BLaER1 (cell line): ENCODE measurements around the gene VMP1.
"Not testable (repeated sequence)": the region's sequence is repeated elsewhere in the genome, so short reads cannot be mapped to it uniquely, and the experiment has no call there.

Experiments used
- H3K27ac ChIP-seq: shearing (Covaris generic); formaldehyde crosslinking; 2 replicates; pipeline ENCODE4 v1.8.1; 2022
- H3K27me3 ChIP-seq: shearing (Covaris generic); formaldehyde crosslinking; 2 replicates; pipeline ENCODE4 v1.8.1; 2022
- H3K36me3 ChIP-seq: shearing (Covaris generic); formaldehyde crosslinking; 2 replicates; pipeline ENCODE4 v1.8.1; 2022
- H3K4me1 ChIP-seq: shearing (Covaris generic); formaldehyde crosslinking; 2 replicates; pipeline ENCODE4 v1.8.1; 2022
- H3K4me2 ChIP-seq: shearing (Covaris generic); formaldehyde crosslinking; 2 replicates; pipeline ENCODE4 v1.8.1; 2022
- H3K4me3 ChIP-seq: shearing (Covaris generic); formaldehyde crosslinking; 2 replicates; pipeline ENCODE4 v1.8.1; 2022
- H3K9ac ChIP-seq: shearing (Covaris generic); formaldehyde crosslinking; 2 replicates; pipeline ENCODE4 v1.8.1; 2022
- H3K9me3 ChIP-seq: shearing (Covaris generic); formaldehyde crosslinking; 2 replicates; pipeline ENCODE4 v1.8.1; 2022
- H4K20me1 ChIP-seq: shearing (Covaris generic); formaldehyde crosslinking; 2 replicates; pipeline ENCODE4 v1.8.1; 2022
- Cebpa-rat ChIP-seq: shearing (Covaris generic); IDR thresholded peaks from 2 replicates; pipeline ENCODE4 v1.8.1; 2022

Gene VMP1

GRCh38 chr17:59751955-59752413 is 44.5 kb downstream of the VMP1 start:
- no peaks in the 10 kb centered on the region for H4K20me1 ChIP-seq
- no peak overlapping the region for H3K9ac ChIP-seq
- H3K4me3 ChIP-seq = no peak overlapping the region
- H3K36me3 ChIP-seq = peaks cover 13% of the 10 kb centered on the region; the same call in 1 of the 2 replicates
- no peak for TF ChIP-seq Cebpa-rat
- peaks cover 7% of the 10 kb centered on the region for H3K4me1 ChIP-seq
- no peaks in the 10 kb centered on the region for H3K27me3 ChIP-seq
- no peak overlapping the region for H3K27ac ChIP-seq
- H3K9me3 ChIP-seq = no peaks in the 10 kb centered on the region
- H3K4me2 ChIP-seq = no peak overlapping the region

- Histone ChIP-seq H3K36me3 (peaks cover 13% of the 10 kb centered on the region), H3K27ac (no peak overlapping the region), H3K4me2 (no peak overlapping the region), H3K4me3 (no peak overlapping the region), H3K9me3 (no peaks in the 10 kb centered on the region), H3K9ac (no peak overlapping the region), H4K20me1 (no peaks in the 10 kb centered on the region), H3K4me1 (peaks cover 7% of the 10 kb centered on the region), H3K27me3 (no peaks in the 10 kb centered on the region)
- no peak for TF ChIP-seq Cebpa-rat
Observed at GRCh38 chr17:59752446-59752845, 45.0 kb downstream of the VMP1 start.

- no peak for TF ChIP-seq Cebpa-rat
Observed at GRCh38 chr17:59752922-59753321, 45.5 kb downstream of the VMP1 start.

GRCh38 chr17:59753522-59754467 is 46.3 kb downstream of the VMP1 start:
- Histone ChIP-seq H3K9me3 (peaks cover 8% of the 10 kb centered on the region), H3K4me2 (no peak overlapping the region), H4K20me1 (no peaks in the 10 kb centered on the region), H3K4me1 (peaks cover 7% of the 10 kb centered on the region), H3K27ac (no peak overlapping the region), H3K4me3 (no peak overlapping the region), H3K27me3 (no peaks in the 10 kb centered on the region), H3K36me3 (peaks cover 27% of the 10 kb centered on the region), H3K9ac (no peak overlapping the region)
- no peak for TF ChIP-seq Cebpa-rat

More at GRCh38 chr17:59752922-59753321, 45.5 kb downstream of the VMP1 start:
- peaks cover 7% of the 10 kb centered on the region for H3K4me1 ChIP-seq
- peaks cover 18% of the 10 kb centered on the region for H3K36me3 ChIP-seq
- H3K9ac ChIP-seq = no peak overlapping the region
- H3K27ac ChIP-seq = no peak overlapping the region
- H3K4me3 ChIP-seq = no peak overlapping the region
- H3K9me3 ChIP-seq = no peaks in the 10 kb centered on the region
- no peaks in the 10 kb centered on the region for H3K27me3 ChIP-seq
- H3K4me2 ChIP-seq = no peak overlapping the region
- no peaks in the 10 kb centered on the region for H4K20me1 ChIP-seq

- Histone ChIP-seq H3K9me3 (peaks cover 14% of the 10 kb centered on the region), H3K4me2 (0 out of 2 replicates have a peak overlapping the region, but pooled peaks have one; percentile 5), H3K36me3 (peaks cover 32% of the 10 kb centered on the region), H3K9ac (no peak overlapping the region), H3K27ac (no peak overlapping the region), H3K4me3 (no peak overlapping the region), H3K27me3 (no peaks in the 10 kb centered on the region), H3K4me1 (peaks cover 7% of the 10 kb centered on the region), H4K20me1 (no peaks in the 10 kb centered on the region)
- TF ChIP-seq Cebpa-rat = no peak
Observed at GRCh38 chr17:59754552-59754951, 47.1 kb downstream of the VMP1 start.

- H3K4me1 ChIP-seq, H3K4me3 ChIP-seq, H3K9ac ChIP-seq, H3K27ac ChIP-seq, H3K4me2 ChIP-seq, H3K27me3 ChIP-seq, H4K20me1 ChIP-seq: not testable (repeated sequence)
- peaks cover 14% of the 10 kb centered on the region for H3K9me3 ChIP-seq
- H3K36me3 ChIP-seq = peaks cover 32% of the 10 kb centered on the region
Observed at GRCh38 chr17:59755069-59755468, 47.6 kb downstream of the VMP1 start.

GRCh38 chr17:59756236-59756818 is 48.9 kb downstream of the VMP1 start:
- H3K36me3 ChIP-seq = peaks cover 39% of the 10 kb centered on the region
- no peaks in the 10 kb centered on the region for H3K27me3 ChIP-seq
- H3K9ac ChIP-seq = no peak overlapping the region
- H3K9me3 ChIP-seq = peaks cover 14% of the 10 kb centered on the region
- no peaks in the 10 kb centered on the region for H4K20me1 ChIP-seq
- H3K4me1 ChIP-seq = peaks cover 7% of the 10 kb centered on the region
- no peak for TF ChIP-seq Cebpa-rat
- no peak overlapping the region for H3K4me3 ChIP-seq
- no peak overlapping the region for H3K27ac ChIP-seq
- no peak overlapping the region for H3K4me2 ChIP-seq

GRCh38 chr17:59757043-59757442 is 49.6 kb downstream of the VMP1 start:
- no peak for TF ChIP-seq Cebpa-rat
- Histone ChIP-seq H3K9me3 (peaks cover 14% of the 10 kb centered on the region), H3K36me3 (peaks cover 36% of the 10 kb centered on the region), H3K9ac (no peak overlapping the region), H3K27ac (no peak overlapping the region), H3K4me2 (no peak overlapping the region), H3K4me1 (peaks cover 7% of the 10 kb centered on the region), H3K27me3 (no peaks in the 10 kb centered on the region), H3K4me3 (no peak overlapping the region), H4K20me1 (no peaks in the 10 kb centered on the region)

- TF ChIP-seq Cebpa-rat = no peak
- Histone ChIP-seq H3K9me3 (peaks cover 14% of the 10 kb centered on the region), H3K4me2 (no peak overlapping the region), H3K4me3 (no peak overlapping the region), H3K27me3 (no peaks in the 10 kb centered on the region), H3K4me1 (peaks cover 7% of the 10 kb centered on the region), H4K20me1 (no peaks in the 10 kb centered on the region), H3K36me3 (peaks cover 35% of the 10 kb centered on the region), H3K27ac (no peak overlapping the region), H3K9ac (no peak overlapping the region)
Observed at GRCh38 chr17:59757470-59757869, 50.0 kb downstream of the VMP1 start.

GRCh38 chr17:59757881-59758385 is 50.5 kb downstream of the VMP1 start:
- Histone ChIP-seq H3K27ac (no peak overlapping the region), H3K4me2 (no peak overlapping the region), H3K9me3 (peaks cover 14% of the 10 kb centered on the region), H4K20me1 (no peaks in the 10 kb centered on the region), H3K4me1 (peaks cover 7% of the 10 kb centered on the region), H3K27me3 (no peaks in the 10 kb centered on the region), H3K4me3 (no peak overlapping the region), H3K9ac (no peak overlapping the region), H3K36me3 (peaks cover 33% of the 10 kb centered on the region)
- no peak for TF ChIP-seq Cebpa-rat

GRCh38 chr17:59758998-59759651 is 51.7 kb downstream of the VMP1 start:
- H3K9me3 ChIP-seq = peaks cover 14% of the 10 kb centered on the region
- H3K27me3 ChIP-seq, H3K4me1 ChIP-seq, H3K4me3 ChIP-seq, H3K4me2 ChIP-seq, H4K20me1 ChIP-seq, H3K27ac ChIP-seq, H3K9ac ChIP-seq: not testable (repeated sequence)
- peaks cover 31% of the 10 kb centered on the region for H3K36me3 ChIP-seq
